ENCODE data around the gene ZNF365.

- TF ChIP-seq CTCF (IDR thresholded peaks at IDR 0.05) (no peak), POLR2A (IDR thresholded peaks at IDR 0.05) (no peak)
Observed at GRCh38 chr10:62374862-62375710, 917 bp downstream of the ZNF365 start.

Measured in uterus (tissue), 2 donors.